GM23338 (cell line): Measurements from ENCODE around the gene SMYD3.

ENCODE experiments used
- CTCF ChIP-seq, 2 experiments: fragments of 200-600 bp in 1 of 2; sonication (generic) in 1 of 2; conservative IDR thresholded peaks; 2 replicates each; pipeline versions ENCODE4 v1.5.1 to v1.6.1; 2016 to 2017; ENCODE audit warnings: antibody characterized with exemption in 2 of 2, low read depth in 2 of 2, mild to moderate bottlenecking in 2 of 2, moderate library complexity in 1 of 2
- EZH2phosphoT487 ChIP-seq: fragments of 200-600 bp; sonication (generic); IDR thresholded peaks from one replicate; pipeline ENCODE4 v1.8.1; 2018; ENCODE audit warnings: antibody characterized with exemption; ENCODE audit not compliant: unreplicated experiment

GRCh38 chr1:245888809-245889208 is 618.3 kb downstream of the SMYD3 start:
- TF ChIP-seq CTCF (conservative IDR thresholded peaks at IDR 0.05; ENCODE audit: low read depth in 2 of 2) (peak; percentile 77), EZH2phosphoT487 (no peak)
